GM12873 (cell line): ENCODE measurements around the gene EPHA4.

Source experiments
- TF ChIP-seq, protein P1 (sequence below): IDR thresholded peaks from 2 replicates; pipeline ENCODE4 v1.5.1; 2012; ENCODE audit warnings: low read depth, mild to moderate bottlenecking, moderate library complexity, low read length, control low read depth; ENCODE audit not compliant: insufficient read depth; ENCODE audit errors: missing control alignments

EPHA4 gene

DNA sequence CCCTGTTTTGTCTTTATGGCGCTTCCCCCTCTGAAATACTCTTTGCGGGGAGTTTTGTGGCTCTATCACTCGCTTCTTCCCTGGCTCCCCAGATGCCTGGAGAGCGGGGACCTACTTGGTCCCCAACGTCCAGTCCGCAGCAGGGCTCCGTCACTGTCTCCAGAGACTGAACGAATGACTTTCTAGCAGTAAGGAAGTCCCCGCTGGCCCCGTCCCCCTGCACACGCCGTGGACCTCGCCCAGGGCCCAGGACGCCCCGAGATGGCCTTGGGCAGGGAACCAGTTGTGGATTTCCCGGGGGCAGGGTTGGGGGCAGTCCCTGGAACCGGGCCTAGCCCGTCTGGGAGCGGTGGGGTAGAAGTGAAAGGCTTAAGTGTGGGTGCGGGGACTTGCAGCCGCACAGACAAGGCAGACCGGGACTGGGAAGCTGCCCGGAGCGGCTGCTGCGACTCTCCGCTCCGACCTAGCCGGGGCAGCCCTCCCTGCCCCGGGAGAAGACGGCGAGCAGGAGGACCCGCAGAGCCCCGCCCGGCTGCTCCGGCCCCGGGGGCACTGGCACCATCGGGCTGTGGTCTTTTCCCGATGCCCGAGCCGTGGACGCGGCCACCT is 821 bp upstream of the EPHA4 start:
- TF ChIP-seq, protein P1, sequence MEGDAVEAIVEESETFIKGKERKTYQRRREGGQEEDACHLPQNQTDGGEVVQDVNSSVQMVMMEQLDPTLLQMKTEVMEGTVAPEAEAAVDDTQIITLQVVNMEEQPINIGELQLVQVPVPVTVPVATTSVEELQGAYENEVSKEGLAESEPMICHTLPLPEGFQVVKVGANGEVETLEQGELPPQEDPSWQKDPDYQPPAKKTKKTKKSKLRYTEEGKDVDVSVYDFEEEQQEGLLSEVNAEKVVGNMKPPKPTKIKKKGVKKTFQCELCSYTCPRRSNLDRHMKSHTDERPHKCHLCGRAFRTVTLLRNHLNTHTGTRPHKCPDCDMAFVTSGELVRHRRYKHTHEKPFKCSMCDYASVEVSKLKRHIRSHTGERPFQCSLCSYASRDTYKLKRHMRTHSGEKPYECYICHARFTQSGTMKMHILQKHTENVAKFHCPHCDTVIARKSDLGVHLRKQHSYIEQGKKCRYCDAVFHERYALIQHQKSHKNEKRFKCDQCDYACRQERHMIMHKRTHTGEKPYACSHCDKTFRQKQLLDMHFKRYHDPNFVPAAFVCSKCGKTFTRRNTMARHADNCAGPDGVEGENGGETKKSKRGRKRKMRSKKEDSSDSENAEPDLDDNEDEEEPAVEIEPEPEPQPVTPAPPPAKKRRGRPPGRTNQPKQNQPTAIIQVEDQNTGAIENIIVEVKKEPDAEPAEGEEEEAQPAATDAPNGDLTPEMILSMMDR, result no peak

DNA sequence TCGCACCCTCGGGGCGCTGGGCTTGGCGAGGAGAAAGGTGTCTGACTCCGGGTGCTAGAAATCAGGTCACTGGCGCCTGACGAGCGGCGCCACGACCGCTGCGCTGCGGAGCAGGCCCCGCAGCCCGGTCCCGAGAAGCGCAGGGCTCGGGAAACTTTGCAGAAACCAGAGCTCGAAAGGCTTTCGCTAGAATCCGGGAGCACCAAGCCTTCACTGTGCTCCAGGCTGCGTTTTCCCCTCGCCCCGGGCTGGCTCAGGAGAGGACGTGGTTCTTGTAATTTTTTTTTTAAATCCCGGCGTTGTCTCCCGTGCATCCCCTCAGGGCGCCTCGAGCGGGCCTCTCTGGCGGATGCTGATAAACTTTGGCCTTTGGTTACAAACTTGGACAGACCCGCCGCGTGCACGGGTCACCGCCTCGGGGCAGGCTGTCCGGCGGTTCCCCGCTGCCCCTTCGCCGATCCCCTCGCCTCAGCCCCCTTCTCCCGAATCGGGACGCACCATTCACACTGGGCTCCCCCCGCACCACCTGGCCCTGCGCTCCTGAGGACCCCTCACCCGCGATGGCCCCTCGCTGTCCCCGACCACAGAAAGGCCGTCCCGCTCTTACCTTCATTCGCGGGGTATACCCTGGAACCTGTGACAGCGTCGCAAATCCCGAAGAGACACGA is 419 bp downstream of the EPHA4 start:
- TF ChIP-seq, protein P1, result no peak

DNA sequence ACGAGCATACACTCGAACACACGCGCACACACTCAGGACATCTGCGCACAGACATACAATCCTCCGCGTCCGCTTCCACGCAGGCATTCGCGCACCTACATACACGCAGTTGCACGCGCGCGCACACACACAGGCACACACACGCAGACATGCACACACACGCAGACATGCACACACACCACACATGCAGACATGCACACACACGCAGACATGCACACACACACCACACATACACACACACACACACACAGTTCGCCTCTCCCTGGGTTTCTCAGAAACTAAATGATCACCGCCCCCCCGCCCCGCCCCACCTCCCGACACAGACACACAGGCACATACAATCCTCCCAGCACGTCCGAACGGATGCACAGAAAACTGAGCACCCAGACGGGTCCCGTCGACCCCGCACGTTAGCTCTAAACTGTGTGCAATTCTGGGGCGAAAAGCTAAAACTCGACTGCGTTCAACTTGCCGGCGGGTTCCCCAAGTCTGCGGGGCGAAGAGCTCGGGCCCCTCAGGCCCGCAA is 1.0 kb downstream of the EPHA4 start:
- TF ChIP-seq, protein P1, result no peak

DNA sequence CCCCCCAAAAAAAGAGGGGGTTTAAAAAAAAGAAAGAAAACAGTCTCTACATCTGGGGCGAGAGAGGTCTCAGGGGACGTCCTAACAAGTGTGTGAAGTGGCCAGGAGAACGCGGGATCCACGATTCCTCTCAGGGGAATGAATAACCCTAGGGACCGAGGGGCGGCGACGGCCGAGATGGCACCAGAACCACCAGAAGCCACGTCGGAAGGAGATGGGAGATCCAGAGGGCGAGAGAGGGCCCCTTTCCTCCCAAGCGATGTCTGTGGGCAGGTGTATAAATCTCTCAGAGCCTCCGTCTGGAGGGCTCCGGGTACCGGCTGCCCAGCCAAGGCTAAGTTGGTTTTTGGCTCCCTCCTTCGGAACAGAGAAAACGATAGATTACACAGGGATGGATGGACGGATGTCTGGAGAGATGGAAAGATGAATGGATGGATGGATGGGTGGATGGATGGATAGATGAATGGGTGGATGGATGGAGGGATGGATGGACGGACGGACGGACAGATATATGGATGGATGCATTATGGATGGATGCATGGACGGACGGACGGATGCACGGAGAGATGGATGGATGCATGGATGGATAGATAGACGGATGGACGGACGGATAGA is 1.7 kb downstream of the EPHA4 start:
- TF ChIP-seq, protein P1, result no peak

DNA sequence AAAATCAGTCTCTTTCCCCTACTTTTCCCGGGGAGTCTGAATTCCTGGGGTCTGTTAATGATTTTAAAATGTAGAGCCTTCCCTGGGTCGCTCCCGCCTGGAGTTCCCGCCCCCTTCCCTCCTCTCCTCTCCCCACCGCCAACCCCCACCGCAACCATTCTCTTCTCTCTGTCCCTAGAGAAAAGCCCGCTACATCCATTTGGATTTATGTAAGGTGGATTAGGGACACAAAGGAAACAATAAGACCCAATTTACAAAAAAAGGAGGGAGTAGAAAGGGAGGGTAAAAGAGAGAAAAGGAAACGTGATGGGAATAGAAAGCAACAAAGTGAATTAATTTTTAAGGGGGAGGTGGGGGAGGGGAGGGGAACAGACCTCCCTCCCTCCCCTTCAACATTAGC is 2.2 kb downstream of the EPHA4 start:
- TF ChIP-seq, protein P1, result no peak

DNA sequence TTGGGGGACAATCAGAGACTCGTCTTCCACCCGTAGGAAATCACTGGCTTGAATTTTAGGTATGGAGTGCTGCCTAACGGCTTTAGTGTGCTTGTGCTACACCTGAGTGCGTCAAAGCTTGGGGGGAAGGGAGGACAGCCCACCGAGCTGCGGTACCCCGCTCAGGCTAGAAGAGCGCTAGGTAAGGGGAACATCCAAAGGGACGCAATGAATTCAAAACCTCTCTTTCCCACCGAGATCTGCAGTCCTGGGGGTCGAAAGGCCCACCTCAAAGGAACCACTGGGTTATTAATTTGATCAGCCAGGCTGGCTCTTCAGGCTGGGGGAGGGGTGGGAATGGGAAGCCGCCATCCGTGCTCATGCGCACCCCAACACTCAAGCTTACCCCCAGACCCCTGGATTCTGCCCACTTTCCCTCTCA is 2.7 kb downstream of the EPHA4 start:
- TF ChIP-seq, protein P1, result no peak

DNA sequence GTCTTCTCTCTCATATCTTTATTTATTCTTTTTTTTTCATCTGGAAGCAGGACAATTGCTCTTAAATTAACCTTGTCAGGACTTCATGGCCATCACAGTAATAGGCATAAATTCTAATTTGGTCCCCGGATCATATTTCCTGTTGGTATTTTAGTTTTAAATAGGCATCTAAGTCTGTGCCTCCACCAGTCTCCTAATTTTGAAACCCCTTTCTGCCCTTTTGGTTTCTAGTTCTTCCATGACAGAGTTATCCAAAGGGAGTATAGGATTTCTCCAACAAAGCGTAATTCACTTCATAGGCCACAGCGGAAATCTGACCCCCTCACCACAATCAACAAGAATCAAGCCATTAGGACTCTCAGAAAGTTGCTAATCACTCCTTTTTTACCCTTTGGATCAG is 3.8 kb downstream of the EPHA4 start:
- TF ChIP-seq, protein P1, result no peak
